GM21786 (cell line): ENCODE measurements around the gene MTRF1L.
"Not testable (repeated sequence)": the region's sequence is repeated elsewhere in the genome, so short reads cannot be mapped to it uniquely, and the experiment has no call there.

ENCODE experiments used
- ATAC-seq: cut with Tn5 transposase; IDR thresholded peaks from one replicate; pipeline ENCODE4 v1.9.1; 2021; ENCODE audit not compliant: unreplicated experiment

Gene MTRF1L

GRCh38 chr6:152975204-152975915, 27.1 kb downstream of the MTRF1L start:
- ATAC-seq, result peak; percentile 37

DNA sequence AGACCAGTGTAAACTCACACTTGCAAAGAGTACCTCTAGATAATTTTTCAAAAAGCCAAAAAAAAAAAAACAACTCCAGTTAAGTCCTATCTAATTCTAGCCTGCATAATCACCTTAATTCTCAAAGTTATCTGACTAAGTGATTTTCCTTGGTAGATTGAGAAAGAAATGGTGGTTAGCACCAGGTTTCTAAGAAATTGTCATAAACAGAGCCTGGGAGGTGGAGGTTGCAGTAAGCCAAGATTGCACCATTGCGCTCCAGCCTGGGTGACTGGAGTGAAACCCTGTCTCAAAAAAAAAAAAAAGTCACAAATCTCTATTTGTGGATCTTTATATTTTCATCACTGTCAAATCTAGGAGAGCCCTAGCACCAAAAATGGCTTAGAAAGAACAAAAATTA, 28.6 kb downstream of the MTRF1L start:
- ATAC-seq, result no peak

DNA sequence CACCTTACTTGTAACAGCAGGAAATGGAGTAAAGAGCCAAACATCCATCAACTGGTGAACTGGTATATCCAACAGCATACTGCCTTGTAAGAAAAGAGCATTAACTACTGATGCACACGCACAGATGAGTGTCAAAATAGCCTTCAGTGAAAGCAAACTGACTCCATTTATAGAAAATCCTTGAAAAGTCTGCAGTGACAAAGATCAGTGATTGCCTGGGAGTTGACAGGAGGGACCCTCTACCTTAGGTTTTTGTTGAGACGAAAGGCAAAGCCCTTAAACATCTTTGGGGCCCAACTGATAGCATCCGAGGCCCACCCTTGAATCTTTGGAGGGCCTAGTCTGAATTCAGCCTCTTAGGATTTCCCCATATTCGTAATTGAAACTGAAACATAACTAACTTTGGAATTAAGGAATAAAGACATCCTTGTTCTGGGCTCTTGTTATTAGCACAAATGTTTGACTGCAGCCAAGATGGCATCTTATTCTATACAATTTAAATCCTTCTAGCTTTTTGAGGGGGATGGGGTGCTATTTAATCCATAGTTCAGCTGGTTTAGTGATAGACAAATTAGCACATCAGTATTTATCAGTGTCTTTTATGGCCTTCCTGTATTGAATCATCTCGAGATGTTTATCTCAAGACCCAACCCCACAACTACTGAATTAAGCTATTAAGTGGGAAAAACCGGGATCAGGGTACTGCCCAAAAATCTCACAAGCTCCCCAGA, 32.7 kb downstream of the MTRF1L start:
- ATAC-seq, result no peak

DNA sequence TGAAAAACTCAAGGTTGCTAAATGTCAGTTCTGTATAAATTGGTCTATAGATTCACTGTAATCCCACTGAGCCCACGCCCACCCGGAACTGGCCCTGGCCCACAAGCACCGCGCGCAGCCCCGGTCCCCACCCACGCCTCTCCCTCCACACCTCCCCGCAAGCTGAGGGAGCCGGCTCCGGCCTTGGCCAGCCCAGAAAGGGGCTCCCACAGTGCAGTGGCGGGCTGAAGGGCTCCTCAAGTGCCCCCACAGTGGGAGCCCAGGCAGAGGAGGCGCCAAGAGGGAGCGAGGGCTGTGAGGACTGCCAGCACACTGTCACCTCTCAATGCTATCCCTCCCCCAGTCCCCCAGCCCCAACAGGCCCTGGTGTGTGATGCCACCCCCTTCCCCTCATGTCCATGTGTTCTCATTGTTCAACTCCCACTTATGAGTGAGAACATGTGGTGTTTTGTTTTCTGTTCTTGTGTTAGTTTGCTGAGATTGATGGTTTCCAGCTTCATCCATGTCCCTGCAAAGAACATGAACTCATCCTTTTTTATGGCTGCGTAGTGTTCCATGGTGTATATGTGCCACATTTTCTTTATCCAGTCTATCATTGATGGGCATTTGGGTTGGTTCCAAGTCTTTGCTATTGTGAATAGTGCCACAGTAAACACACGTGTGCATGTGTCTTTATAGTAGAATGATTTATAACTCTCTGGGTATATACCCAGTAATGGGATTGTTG, 36.2 kb downstream of the MTRF1L start:
- ATAC-seq, result not testable (repeated sequence)

DNA sequence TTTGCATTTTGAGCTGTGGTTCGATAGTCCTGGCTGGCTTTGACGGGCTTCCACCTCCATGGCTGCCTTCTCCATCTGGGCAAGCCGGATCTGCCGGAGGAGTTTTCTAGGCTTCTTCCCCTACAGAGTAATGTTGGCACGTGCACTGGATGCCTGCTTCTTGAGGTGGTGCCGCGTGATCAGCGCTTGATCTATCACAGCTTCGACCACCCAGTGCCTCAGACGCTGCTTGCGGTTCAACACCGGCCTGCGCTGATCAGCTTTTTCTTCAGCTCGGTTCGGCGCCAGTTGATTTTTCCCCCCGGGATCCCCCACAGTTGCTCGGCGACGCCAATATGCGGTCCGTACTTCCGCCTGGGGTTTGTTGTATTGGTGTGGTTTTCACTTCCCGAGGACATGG, 43.2 kb downstream of the MTRF1L start:
- no peak for ATAC-seq

GRCh38 chr6:152957796-152958195, 44.7 kb downstream of the MTRF1L start:
- no peak for ATAC-seq

- peak; percentile 54 for ATAC-seq
These were observed 48.1 kb downstream of the MTRF1L start for GRCh38 chr6:152954443-152954842.

- ATAC-seq, result no peak
These were observed 49.5 kb downstream of the MTRF1L start for GRCh38 chr6:152952866-152953509.

GRCh38 chr6:152952045-152952444, 50.5 kb downstream of the MTRF1L start:
- no peak for ATAC-seq

DNA sequence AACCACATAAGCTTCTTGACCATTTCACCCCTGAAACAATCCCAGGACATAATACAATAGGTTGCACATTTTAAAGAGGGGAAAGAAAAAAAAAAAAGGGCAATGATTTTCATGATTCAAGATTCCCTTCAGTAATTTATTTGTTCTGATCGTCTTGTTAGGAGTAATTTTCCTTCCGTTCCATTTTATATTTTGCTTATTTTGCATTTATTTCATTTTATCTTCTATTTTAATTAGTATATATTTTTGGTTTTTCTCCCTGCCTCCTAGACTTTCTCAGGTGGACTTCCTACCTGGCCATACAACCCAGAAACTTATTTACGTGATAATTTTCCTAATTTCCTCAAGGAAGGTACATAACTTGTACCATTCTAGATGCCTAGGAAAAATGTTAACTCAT, 52.3 kb downstream of the MTRF1L start:
- no peak for ATAC-seq

GRCh38 chr6:152948150-152948768, 54.2 kb downstream of the MTRF1L start:
- peak; percentile 83 for ATAC-seq

GRCh38 chr6:152946995-152947394, 55.5 kb downstream of the MTRF1L start:
- ATAC-seq, result no peak

DNA sequence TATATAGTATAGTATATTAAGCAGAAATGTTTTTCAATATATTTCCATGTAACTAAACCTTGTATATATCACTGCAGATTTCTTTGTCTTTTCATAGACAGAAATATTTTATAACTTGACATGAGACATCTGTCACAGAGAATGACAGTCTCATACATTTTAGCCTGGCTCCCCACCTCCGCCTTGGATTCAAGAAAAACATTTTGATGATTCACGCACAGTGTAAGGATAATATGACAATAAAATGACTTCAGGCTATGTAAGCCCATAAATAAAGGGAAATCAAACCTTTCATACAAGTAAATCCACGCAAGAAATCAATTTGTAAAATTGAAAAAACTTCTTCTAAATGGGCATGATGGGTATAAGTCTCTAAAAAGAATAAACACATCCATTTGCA, 56.0 kb downstream of the MTRF1L start:
- ATAC-seq, result no peak

- no peak for ATAC-seq
These were observed 59.1 kb downstream of the MTRF1L start for GRCh38 chr6:152943260-152943897.

DNA sequence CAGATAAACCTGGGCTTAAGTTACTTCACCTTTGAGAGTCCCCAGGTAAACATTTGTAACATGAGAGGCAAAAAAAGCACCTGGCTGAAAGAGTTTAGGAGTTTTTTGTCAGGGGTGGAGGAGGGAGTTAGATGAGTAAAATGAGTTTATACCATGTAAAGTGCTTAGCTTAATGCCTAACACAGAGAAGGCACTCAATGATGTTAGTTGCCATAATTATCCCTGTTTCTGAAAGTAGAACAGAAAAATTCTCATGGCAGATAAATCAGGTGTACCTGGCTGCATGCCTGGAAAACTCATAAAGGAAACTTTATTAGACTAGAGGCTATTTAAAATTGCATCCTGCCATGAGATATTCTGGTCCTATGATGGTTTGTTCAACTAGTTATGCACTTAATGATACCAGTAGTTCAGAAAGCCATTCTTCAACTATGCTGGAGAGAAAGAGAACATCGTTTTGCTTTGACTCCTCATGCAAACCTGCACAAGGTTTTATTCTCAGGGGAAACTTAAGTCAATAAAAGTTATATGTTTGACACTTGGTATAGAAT, 60.1 kb downstream of the MTRF1L start:
- no peak for ATAC-seq

GRCh38 chr6:152941746-152942145, 60.8 kb downstream of the MTRF1L start:
- no peak for ATAC-seq
